GM18507 (cell line): Measurements from ENCODE around the gene TOP1.
A peak's percentile ranks its signal among the peaks of the same experiment; 100 is the strongest.

Experiments used
- DNase-seq: peaks from one replicate; pipeline ENCODE4 v3.0.0; 2011; ENCODE audit warnings: low read depth; ENCODE audit not compliant: insufficient read length; ENCODE audit errors: extremely low spot score
- FAIRE-seq: peaks from 2 replicates; lab custom pipeline; 2011; peaks lifted over from hg19 to GRCh38; lab: Jason Lieb, UNC

TOP1 gene

GRCh38 chr20:41028359-41029149 lies at the start of gene TOP1:
Gene TOP1 (plus strand): TSS chr20:41028822. CDS start chr20:41029068, 246 bp downstream.
- FAIRE-seq (peak; percentile 99), DNase-seq (peak; percentile 100)

- FAIRE-seq, result no peak
- DNase-seq, result no peak
These were observed 49.4 kb upstream of the TOP1 start for GRCh38 chr20:40979247-40979646.

GRCh38 chr20:40980106-40980827 lies 48.4 kb upstream of the TOP1 start:
- FAIRE-seq (no peak), DNase-seq (no peak)

- DNase-seq (no peak), FAIRE-seq (no peak)
These were observed 47.8 kb upstream of the TOP1 start for GRCh38 chr20:40980828-40981310.

GRCh38 chr20:40982415-40983145 lies 46.0 kb upstream of the TOP1 start:
- FAIRE-seq, result no peak
- no peak for DNase-seq

- DNase-seq (no peak), FAIRE-seq (no peak)
These were observed 44.7 kb upstream of the TOP1 start for GRCh38 chr20:40983898-40984297.

- no peak for DNase-seq
- no peak for FAIRE-seq
These were observed 44.1 kb upstream of the TOP1 start for GRCh38 chr20:40984496-40984895.

- FAIRE-seq (no peak), DNase-seq (no peak)
These were observed 41.8 kb upstream of the TOP1 start for GRCh38 chr20:40986774-40987173.

- DNase-seq (no peak), FAIRE-seq (peak; percentile 88)
These were observed 38.0 kb upstream of the TOP1 start for GRCh38 chr20:40990542-40991120.

GRCh38 chr20:40991181-40991889 lies 37.3 kb upstream of the TOP1 start:
- FAIRE-seq, result peak; percentile 97
- DNase-seq, result peak; percentile 73

GRCh38 chr20:40992349-40993113 lies 36.1 kb upstream of the TOP1 start:
- FAIRE-seq (no peak), DNase-seq (no peak)

GRCh38 chr20:40993794-40994540 lies 34.7 kb upstream of the TOP1 start:
- FAIRE-seq (no peak), DNase-seq (no peak)

- DNase-seq (no peak), FAIRE-seq (no peak)
These were observed 32.3 kb upstream of the TOP1 start for GRCh38 chr20:40996326-40996725.

GRCh38 chr20:40997116-40997515 lies 31.5 kb upstream of the TOP1 start:
- DNase-seq (no peak), FAIRE-seq (no peak)

- FAIRE-seq (no peak), DNase-seq (no peak)
These were observed 28.8 kb upstream of the TOP1 start for GRCh38 chr20:40999841-41000240.

- FAIRE-seq (no peak), DNase-seq (no peak)
These were observed 28.0 kb upstream of the TOP1 start for GRCh38 chr20:41000628-41001027.

GRCh38 chr20:41001497-41001896 lies 27.1 kb upstream of the TOP1 start:
- FAIRE-seq, result no peak
- no peak for DNase-seq

- DNase-seq, result no peak
- no peak for FAIRE-seq
These were observed 25.8 kb upstream of the TOP1 start for GRCh38 chr20:41002842-41003142.
